ENCODE measurements around the gene RASIP1.
"Not testable (repeated sequence)": the region's sequence is repeated elsewhere in the genome, so short reads cannot be mapped to it uniquely, and the experiment has no call there.

The RASIP1 gene

GRCh38 chr19:48687776-48688175 is 52.6 kb downstream of the RASIP1 start:
- Histone ChIP-seq H3K36me3 (ENCODE audit: control insufficient read depth, insufficient read depth, low read length) (no peaks in the 10 kb centered on the region), H3K9me3 (ENCODE audit: control insufficient read depth, low read length) (no peaks in the 10 kb centered on the region), H3K4me3 (ENCODE audit: insufficient read depth, low read depth, low read length, poor library complexity, severe bottlenecking) (no peak overlapping the region), H3K27me3 (replicated peaks; ENCODE audit: control insufficient read depth, insufficient read depth, low read length, poor library complexity, severe bottlenecking) (no peaks in the 10 kb centered on the region), H3K27ac (ENCODE audit: insufficient read depth, low read length, poor library complexity, severe bottlenecking) (no peak overlapping the region), H3K4me1 (ENCODE audit: control insufficient read depth, insufficient read depth, low read length, poor library complexity, severe bottlenecking) (no peaks in the 10 kb centered on the region)
- no peak for DNase-seq

GRCh38 chr19:48686637-48687036 is 53.8 kb downstream of the RASIP1 start:
- DNase-seq; H3K4me1 ChIP-seq (ENCODE audit: control insufficient read depth, insufficient read depth, low read length, poor library complexity, severe bottlenecking); H3K27me3 ChIP-seq (replicated peaks; ENCODE audit: control insufficient read depth, insufficient read depth, low read length, poor library complexity, severe bottlenecking); H3K36me3 ChIP-seq (ENCODE audit: control insufficient read depth, insufficient read depth, low read length); H3K27ac ChIP-seq (ENCODE audit: insufficient read depth, low read length, poor library complexity, severe bottlenecking); H3K9me3 ChIP-seq (ENCODE audit: control insufficient read depth, low read length); H3K4me3 ChIP-seq (ENCODE audit: insufficient read depth, low read depth, low read length, poor library complexity, severe bottlenecking): not testable (repeated sequence)

GRCh38 chr19:48686088-48686487 is 54.3 kb downstream of the RASIP1 start:
- Histone ChIP-seq H3K36me3 (ENCODE audit: control insufficient read depth, insufficient read depth, low read length) (no peaks in the 10 kb centered on the region), H3K27me3 (replicated peaks; ENCODE audit: control insufficient read depth, insufficient read depth, low read length, poor library complexity, severe bottlenecking) (no peaks in the 10 kb centered on the region), H3K27ac (ENCODE audit: insufficient read depth, low read length, poor library complexity, severe bottlenecking) (no peak overlapping the region), H3K4me1 (ENCODE audit: control insufficient read depth, insufficient read depth, low read length, poor library complexity, severe bottlenecking) (no peaks in the 10 kb centered on the region), H3K9me3 (ENCODE audit: control insufficient read depth, low read length) (no peaks in the 10 kb centered on the region), H3K4me3 (ENCODE audit: insufficient read depth, low read depth, low read length, poor library complexity, severe bottlenecking) (no peak overlapping the region)
- no peak for DNase-seq

GRCh38 chr19:48685583-48685982 is 54.8 kb downstream of the RASIP1 start:
- Histone ChIP-seq H3K27me3 (replicated peaks; ENCODE audit: control insufficient read depth, insufficient read depth, low read length, poor library complexity, severe bottlenecking) (no peaks in the 10 kb centered on the region), H3K27ac (ENCODE audit: insufficient read depth, low read length, poor library complexity, severe bottlenecking) (no peak overlapping the region), H3K4me1 (ENCODE audit: control insufficient read depth, insufficient read depth, low read length, poor library complexity, severe bottlenecking) (no peaks in the 10 kb centered on the region), H3K36me3 (ENCODE audit: control insufficient read depth, insufficient read depth, low read length) (no peaks in the 10 kb centered on the region), H3K4me3 (ENCODE audit: insufficient read depth, low read depth, low read length, poor library complexity, severe bottlenecking) (no peak overlapping the region), H3K9me3 (ENCODE audit: control insufficient read depth, low read length) (no peaks in the 10 kb centered on the region)
- no peak for DNase-seq

GRCh38 chr19:48683349-48683748 is 57.1 kb downstream of the RASIP1 start:
- H3K36me3 ChIP-seq (ENCODE audit: control insufficient read depth, insufficient read depth, low read length) = no peaks in the 10 kb centered on the region
- no peaks in the 10 kb centered on the region for H3K27me3 ChIP-seq (replicated peaks; ENCODE audit: control insufficient read depth, insufficient read depth, low read length, poor library complexity, severe bottlenecking)
- no peak for DNase-seq
- H3K9me3 ChIP-seq (ENCODE audit: control insufficient read depth, low read length) = no peaks in the 10 kb centered on the region
- no peak overlapping the region for H3K4me3 ChIP-seq (ENCODE audit: insufficient read depth, low read depth, low read length, poor library complexity, severe bottlenecking)
- no peaks in the 10 kb centered on the region for H3K4me1 ChIP-seq (ENCODE audit: control insufficient read depth, insufficient read depth, low read length, poor library complexity, severe bottlenecking)
- H3K27ac ChIP-seq (ENCODE audit: insufficient read depth, low read length, poor library complexity, severe bottlenecking) = no peak overlapping the region

- Histone ChIP-seq H3K27ac (ENCODE audit: insufficient read depth, low read length, poor library complexity, severe bottlenecking) (no peak overlapping the region), H3K27me3 (replicated peaks; ENCODE audit: control insufficient read depth, insufficient read depth, low read length, poor library complexity, severe bottlenecking) (no peaks in the 10 kb centered on the region), H3K9me3 (ENCODE audit: control insufficient read depth, low read length) (no peaks in the 10 kb centered on the region), H3K4me1 (ENCODE audit: control insufficient read depth, insufficient read depth, low read length, poor library complexity, severe bottlenecking) (no peaks in the 10 kb centered on the region), H3K4me3 (ENCODE audit: insufficient read depth, low read depth, low read length, poor library complexity, severe bottlenecking) (no peak overlapping the region), H3K36me3 (ENCODE audit: control insufficient read depth, insufficient read depth, low read length) (no peaks in the 10 kb centered on the region)
- DNase-seq = no peak
Observed at GRCh38 chr19:48681127-48681470, 59.3 kb downstream of the RASIP1 start.

- Histone ChIP-seq H3K27ac (ENCODE audit: insufficient read depth, low read length, poor library complexity, severe bottlenecking) (no peak overlapping the region), H3K36me3 (ENCODE audit: control insufficient read depth, insufficient read depth, low read length) (no peaks in the 10 kb centered on the region), H3K27me3 (replicated peaks; ENCODE audit: control insufficient read depth, insufficient read depth, low read length, poor library complexity, severe bottlenecking) (no peaks in the 10 kb centered on the region), H3K4me3 (ENCODE audit: insufficient read depth, low read depth, low read length, poor library complexity, severe bottlenecking) (no peak overlapping the region), H3K4me1 (ENCODE audit: control insufficient read depth, insufficient read depth, low read length, poor library complexity, severe bottlenecking) (no peaks in the 10 kb centered on the region), H3K9me3 (ENCODE audit: control insufficient read depth, low read length) (no peaks in the 10 kb centered on the region)
- no peak for DNase-seq
Observed at GRCh38 chr19:48680436-48681126, 59.8 kb downstream of the RASIP1 start.

GRCh38 chr19:48680006-48680405 is 60.4 kb downstream of the RASIP1 start:
- not testable (repeated sequence) for H3K9me3 ChIP-seq (ENCODE audit: control insufficient read depth, low read length); DNase-seq; H3K4me3 ChIP-seq (ENCODE audit: insufficient read depth, low read depth, low read length, poor library complexity, severe bottlenecking); H3K27ac ChIP-seq (ENCODE audit: insufficient read depth, low read length, poor library complexity, severe bottlenecking); H3K27me3 ChIP-seq (replicated peaks; ENCODE audit: control insufficient read depth, insufficient read depth, low read length, poor library complexity, severe bottlenecking); H3K4me1 ChIP-seq (ENCODE audit: control insufficient read depth, insufficient read depth, low read length, poor library complexity, severe bottlenecking); H3K36me3 ChIP-seq (ENCODE audit: control insufficient read depth, insufficient read depth, low read length)

GRCh38 chr19:48678201-48678600 is 62.2 kb downstream of the RASIP1 start:
- no peak for DNase-seq
- Histone ChIP-seq H3K27me3 (replicated peaks; ENCODE audit: control insufficient read depth, insufficient read depth, low read length, poor library complexity, severe bottlenecking) (no peaks in the 10 kb centered on the region), H3K9me3 (ENCODE audit: control insufficient read depth, low read length) (no peaks in the 10 kb centered on the region), H3K36me3 (ENCODE audit: control insufficient read depth, insufficient read depth, low read length) (no peaks in the 10 kb centered on the region), H3K27ac (ENCODE audit: insufficient read depth, low read length, poor library complexity, severe bottlenecking) (no peak overlapping the region), H3K4me1 (ENCODE audit: control insufficient read depth, insufficient read depth, low read length, poor library complexity, severe bottlenecking) (no peaks in the 10 kb centered on the region), H3K4me3 (ENCODE audit: insufficient read depth, low read depth, low read length, poor library complexity, severe bottlenecking) (no peak overlapping the region)

GRCh38 chr19:48676887-48677286 is 63.5 kb downstream of the RASIP1 start:
- Histone ChIP-seq H3K36me3 (ENCODE audit: control insufficient read depth, insufficient read depth, low read length) (no peaks in the 10 kb centered on the region), H3K9me3 (ENCODE audit: control insufficient read depth, low read length) (no peaks in the 10 kb centered on the region), H3K4me1 (ENCODE audit: control insufficient read depth, insufficient read depth, low read length, poor library complexity, severe bottlenecking) (no peaks in the 10 kb centered on the region), H3K4me3 (ENCODE audit: insufficient read depth, low read depth, low read length, poor library complexity, severe bottlenecking) (no peak overlapping the region), H3K27me3 (replicated peaks; ENCODE audit: control insufficient read depth, insufficient read depth, low read length, poor library complexity, severe bottlenecking) (no peaks in the 10 kb centered on the region), H3K27ac (ENCODE audit: insufficient read depth, low read length, poor library complexity, severe bottlenecking) (no peak overlapping the region)
- DNase-seq = no peak
